NAMALWA (cell line): Measurements from ENCODE around the gene FADS3.

Experiments used
- DNase-seq: peaks from one replicate; pipeline ENCODE4 v3.0.0-alpha.2; 2015; ENCODE audit warnings: low spot score

FADS3 gene

DNA sequence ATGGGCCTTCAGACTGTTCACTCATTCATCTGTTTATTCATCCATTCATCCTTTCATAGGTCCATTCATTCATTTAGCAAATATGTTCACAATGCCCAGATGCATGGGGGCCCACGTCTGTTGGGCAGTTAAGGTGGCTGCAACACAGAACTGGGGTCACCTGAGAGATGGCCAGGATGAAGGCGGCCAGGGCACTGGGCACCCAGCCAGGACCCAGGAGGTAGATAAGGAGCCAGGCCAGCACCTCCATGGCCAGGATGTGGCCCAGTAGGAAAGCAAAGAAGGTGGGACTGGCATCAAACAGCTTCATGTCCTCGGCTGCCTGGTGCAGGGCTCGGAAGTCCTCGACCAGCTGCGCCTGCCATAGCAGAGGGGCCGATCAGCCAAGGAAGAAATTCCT, 12.2 kb downstream of the FADS3 start:
- no peak for DNase-seq

DNA sequence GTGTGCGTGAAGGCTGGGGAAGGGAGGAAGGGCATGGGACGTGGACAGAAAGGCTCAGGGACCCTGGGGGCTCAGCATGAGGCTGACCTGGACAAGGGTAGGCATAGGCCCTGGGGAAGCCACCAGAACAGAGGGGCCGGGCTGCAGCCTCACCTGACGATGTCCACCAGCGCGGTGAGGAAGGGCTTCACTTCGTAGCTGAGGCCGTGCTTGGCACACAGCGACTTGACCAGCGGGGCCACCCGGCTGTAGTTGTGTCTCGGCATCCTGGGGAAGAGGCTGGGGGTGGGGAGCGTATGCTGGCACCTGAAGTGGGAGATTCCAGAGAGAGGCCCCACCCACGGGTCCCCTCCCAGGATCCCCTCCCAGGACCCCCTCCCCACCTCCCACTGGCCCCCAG, 15.6 kb downstream of the FADS3 start:
- DNase-seq = no peak

GRCh38 chr11:61874853-61875252, 16.5 kb downstream of the FADS3 start:
- no peak for DNase-seq

- no peak for DNase-seq
Measured at GRCh38 chr11:61874377-61874809, 17.0 kb downstream of the FADS3 start.

DNA sequence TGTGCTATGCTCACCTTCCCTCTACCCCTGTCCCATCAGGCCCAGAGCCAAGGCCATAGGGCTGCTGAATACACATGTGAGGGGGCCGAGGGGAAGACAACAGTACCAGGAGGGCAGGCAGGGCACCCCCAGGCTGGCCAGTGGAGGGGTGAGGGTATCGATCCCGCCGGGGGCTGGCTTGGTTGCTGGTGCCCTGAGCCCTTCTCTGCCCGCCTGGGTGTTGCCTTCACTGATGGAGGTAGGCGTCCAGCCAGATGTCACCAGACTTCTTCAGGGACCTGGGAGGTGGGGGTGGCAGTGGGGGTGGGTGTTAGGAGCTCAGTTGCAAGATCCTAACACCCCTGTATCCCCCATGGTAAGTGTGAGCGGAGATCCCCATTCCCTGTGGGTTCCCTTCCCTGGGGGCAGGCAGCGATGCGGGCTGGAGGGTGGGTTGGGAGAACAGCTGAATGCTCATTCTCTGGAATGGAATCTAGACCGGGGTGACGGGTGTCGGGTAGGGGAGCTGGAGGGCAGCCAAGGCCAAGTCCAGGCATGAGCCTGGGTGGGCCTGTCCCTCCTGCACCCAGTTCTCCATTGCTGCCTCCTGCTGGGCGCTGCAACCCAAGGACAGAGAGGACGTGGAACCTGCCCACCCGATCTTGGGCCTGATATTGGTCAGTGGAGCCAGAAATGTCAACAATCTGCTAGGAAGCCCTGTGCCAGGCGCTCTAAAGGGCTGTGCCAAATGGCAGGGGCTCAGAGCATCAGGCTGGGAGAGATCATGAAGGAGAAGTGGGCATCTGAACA, 17.6 kb downstream of the FADS3 start:
- DNase-seq = no peak

- DNase-seq = no peak
Measured at GRCh38 chr11:61872935-61873565, 18.3 kb downstream of the FADS3 start.

DNA sequence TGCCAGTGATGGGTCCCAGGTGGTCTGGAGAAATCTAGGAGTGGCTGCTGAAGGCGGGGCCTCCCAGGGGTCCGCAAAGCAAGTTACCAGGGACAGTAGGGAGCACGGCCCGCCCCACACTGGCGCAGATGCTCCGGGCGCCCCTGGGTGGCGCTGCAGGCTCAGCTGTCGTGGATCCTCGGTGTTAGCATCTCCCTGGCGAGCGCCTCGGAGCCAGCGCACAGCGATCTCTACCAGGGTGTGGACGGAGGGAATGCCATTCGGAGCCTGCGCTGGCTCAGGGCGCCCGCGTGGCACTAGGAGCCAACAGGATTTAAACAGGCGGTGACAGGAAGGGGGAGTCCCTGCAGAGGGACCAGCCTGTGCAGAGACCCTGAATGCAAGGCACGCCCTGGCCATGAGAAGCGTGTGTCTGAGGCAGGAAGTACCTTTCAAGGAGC, 20.2 kb downstream of the FADS3 start:
- peak; percentile 82 for DNase-seq

DNA sequence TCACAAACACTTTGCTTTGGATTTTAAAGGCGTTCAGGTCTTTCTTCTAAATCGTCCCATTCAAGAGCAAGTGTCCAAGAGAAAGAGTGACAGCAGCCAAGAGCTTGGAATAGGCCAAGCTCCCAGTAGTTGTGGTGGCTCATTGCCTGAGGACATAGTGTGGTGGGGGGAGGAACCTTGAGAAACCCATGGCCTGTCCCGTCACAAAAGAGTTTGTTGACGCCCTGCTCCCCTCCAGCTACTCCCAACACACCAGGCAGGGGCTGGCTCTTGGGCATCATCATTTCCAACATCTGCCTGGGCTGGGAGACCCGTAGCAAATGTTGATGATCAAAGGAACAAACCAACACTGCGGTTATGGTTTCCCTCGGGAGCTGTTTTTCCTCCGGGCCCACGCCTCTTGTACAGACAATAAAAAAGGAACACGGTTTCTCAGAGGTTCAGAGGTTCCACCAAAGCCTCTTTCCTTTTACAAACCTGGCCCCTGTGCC, 20.8 kb downstream of the FADS3 start:
- no peak for DNase-seq

- no peak for DNase-seq
Measured at GRCh38 chr11:61869708-61870451, 21.5 kb downstream of the FADS3 start.

GRCh38 chr11:61869429-61869707, 22.0 kb downstream of the FADS3 start:
- DNase-seq = no peak

DNA sequence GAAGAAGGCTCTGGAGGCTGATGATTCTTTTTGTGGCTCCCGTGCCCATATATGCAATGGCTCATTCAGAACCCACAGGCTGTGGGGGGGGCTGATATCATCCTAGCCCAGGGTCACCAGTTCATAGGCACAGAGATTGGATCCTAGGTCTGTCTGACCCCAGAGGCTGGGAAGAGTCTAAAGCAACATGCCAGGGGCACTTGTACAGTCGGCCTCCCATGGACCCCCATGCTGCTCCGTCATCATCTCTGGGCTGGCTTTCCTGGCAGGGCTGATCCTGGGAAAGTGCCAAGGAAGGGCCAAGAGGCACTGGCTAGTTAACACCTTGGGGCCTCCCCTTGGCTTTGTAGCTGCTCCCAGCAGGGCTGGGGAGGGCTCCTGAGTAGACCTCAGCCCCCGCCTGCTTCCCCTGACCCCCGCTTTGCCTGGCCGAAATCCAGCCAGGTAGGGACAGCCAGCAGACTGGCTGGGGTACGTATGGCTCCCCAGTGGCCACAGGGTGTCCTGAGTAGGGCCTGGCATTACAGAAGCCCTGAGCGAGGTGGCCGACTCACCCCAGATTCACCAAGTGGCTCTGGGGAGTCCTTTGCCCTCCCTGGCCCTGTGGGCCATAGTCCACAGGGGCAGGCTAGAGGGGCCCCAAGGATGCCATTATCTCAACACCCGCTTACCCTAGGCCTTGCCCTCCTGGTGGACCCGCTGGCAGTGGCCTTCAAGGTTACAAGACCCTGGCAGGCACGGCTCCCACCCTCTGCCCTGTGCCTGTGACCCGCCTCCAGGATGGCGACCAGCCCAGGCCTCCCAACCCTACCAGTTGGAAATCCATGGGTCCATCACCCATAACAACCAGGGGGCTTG, 22.5 kb downstream of the FADS3 start:
- DNase-seq = no peak

DNA sequence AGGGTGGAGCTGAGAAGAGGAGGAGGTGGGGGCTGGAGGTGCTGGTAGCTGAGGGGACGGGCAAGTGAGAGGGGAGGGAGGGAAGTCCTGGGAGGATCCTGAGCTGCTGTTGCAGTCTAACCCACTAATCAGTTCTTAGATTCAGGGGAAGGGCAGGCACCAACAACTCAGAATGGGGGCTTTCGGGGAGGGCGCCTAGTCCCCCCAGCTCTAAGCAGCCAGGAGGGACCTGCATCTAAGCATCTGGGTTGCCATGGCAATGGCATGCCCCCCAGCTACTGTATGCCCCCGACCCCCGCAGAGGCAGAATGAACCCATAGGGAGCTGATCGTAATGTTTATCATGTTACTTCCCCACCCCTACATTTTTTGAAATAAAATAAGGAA, 24.4 kb downstream of the FADS3 start:
- no peak for DNase-seq

DNA sequence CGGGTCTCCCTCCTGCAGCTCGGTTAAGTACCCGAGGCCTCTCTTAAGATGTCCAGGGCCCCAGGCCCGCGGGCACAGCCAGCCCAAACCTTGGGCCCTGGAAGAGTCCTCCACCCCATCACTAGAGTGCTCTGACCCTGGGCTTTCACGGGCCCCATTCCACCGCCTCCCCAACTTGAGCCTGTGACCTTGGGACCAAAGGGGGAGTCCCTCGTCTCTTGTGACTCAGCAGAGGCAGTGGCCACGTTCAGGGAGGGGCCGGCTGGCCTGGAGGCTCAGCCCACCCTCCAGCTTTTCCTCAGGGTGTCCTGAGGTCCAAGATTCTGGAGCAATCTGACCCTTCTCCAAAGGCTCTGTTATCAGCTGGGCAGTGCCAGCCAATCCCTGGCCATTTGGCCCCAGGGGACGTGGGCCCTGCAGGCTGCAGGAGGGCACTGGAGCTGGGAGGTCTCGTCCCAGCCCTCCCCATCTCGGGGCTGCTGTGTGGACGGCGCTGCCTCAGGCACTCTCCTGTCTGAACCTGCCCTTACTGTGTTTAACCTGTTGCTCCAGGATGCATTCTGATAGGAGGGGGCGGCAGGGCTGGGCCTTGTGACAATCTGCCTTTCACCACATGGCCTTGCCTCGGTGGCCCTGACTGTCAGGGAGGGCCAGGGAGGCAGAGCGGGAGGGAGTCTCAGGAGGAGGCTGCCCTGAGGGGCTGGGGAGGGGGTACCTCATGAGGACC, 25.0 kb downstream of the FADS3 start:
- no peak for DNase-seq

DNA sequence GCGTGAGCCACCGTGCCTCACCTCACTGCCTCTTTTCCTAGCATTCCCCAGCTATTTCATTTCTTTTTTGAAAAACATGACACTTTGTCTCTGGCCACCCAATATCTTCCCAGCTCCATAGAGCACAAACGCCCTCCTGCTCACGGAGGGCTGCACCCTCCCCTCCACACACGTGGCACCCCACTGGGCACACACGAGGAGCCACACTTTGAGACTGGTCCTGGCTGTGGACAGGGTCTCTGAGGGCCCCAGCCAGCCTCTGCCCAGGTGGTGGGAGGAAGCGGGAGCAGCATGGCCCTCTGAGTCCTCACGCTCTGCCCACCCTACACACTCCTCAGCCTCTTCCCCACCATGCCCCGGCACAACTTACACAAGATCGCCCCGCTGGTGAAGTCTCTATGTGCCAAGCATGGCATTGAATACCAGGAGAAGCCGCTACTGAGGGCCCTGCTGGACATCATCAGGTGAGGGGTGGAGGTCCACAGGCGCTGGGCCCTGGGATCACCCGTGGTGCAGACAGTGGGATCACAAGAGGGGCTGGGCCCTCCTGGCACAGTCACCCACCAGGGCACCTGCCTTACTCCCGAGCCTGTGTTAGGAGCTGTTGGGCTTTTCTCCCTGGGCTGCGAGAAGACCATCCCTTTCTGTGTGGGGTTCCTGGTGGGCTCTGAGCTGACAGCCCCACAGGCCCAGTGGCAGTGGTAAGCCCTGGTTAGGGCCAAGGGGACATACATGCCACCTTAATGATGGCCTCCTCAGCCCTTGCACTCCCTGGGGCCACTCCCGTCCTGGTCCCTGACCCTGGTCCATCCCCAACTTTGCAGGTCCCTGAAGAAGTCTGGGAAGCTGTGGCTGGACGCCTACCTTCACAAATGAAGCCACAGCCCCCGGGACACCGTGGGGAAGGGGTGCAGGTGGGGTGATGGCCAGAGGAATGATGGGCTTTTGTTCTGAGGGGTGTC, 26.2 kb downstream of the FADS3 start:
- DNase-seq = no peak

DNA sequence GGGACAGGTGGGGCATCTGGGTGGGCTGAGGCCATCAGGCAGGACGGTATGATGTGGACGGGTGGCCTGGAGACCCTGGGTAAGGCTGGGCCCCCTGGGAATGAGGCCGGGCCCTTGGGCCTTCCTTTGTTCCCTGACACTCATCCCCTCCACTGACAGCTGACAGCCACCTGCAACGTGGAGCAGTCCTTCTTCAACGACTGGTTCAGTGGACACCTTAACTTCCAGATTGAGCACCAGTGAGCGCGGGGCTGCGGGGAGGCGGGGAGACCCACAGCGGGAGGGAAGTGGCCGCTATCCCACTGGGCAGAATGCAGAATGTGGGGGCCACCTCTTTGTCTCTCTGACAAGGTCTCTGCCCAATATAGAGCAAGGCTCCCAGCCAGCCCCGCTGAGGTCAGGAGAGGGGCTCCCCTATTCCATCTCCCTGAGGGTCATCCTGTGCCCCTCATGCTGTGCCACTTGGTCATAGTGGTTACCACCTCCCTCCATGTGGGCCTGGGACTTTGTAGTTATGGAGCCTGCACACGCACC, 27.7 kb downstream of the FADS3 start:
- no peak for DNase-seq

- DNase-seq = no peak
Measured at GRCh38 chr11:61862714-61863547, 28.4 kb downstream of the FADS3 start.

DNA sequence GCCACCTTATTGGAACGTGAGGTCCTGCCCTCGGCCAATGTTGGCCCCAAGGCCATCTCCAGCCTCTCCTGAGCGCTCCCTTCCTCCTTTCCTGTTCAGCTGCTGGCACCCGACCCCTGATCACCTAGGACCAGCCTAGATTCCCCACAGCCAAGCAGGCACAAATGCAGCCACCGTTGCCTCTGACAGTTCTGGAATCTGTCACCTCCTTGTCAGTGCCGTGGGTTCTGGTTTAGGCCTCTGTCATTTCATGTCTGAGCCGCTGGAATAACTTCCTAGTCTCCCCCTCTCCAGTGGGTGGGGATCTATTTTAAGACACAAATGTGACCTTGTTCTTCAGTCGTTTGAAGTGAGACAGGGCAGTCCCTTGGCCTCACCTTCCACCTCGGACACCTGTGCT, 29.7 kb downstream of the FADS3 start:
- DNase-seq = no peak

DNA sequence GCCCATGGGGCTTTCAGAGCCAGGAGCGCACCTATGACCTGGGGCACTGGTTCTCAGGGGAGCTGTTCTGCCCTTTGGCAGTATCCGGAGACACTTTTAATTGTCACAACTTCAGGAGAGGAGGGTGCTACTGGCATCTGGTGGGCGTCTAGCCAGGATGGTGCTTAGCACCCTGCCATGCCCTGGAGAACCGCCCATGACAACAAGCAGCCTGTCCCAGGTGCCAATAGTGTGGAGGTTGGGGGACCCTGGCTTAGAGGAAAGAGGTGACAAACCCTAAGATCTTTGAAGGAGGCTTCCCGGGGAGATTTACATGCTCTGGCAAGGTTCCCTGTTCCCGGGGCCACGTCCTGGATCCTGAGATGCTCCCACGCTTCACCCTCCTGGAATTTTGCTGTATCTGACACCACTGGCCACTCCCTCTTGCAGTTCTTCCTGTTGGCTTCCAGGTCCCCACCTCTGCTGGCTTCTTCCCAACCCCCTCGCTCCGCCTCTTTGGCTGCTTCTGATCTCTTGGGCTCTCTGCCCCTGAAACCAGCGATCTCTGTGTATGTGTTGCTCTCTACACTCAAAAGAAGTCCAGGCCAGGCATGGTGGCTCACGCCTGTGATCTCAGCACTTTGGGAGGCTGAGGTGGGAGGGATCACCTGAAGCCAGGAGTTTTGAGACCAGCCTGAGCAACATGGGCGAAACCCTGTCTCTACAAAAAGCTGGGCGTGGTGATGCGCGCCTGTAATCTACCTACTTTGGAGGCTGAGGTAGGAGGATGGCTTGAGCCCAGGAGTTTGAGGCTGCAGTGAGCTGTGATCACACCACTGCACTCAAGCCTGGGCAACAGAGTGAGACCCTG, 31.1 kb downstream of the FADS3 start:
- DNase-seq = no peak
